Right atrium auricular region (tissue), 2 donors: ENCODE measurements around the gene FRAS1. TPM values are rescaled to one million over a fixed set of nuclear protein-coding genes. Genes with fewer than 3 reads are reported as not detected.

ENCODE experiments used
- DNase-seq: peaks from one replicate; pipeline ENCODE4 v3.0.0-alpha.2; 2019; ENCODE audit warnings: low spot score
- H3K27ac ChIP-seq, 2 donors: fragments of 200-600 bp; sonication (generic); 1 replicate in 1 of 2; 2 replicates in 1 of 2; pipeline ENCODE4 v1.5.1; 2016 to 2019
- H3K27me3 ChIP-seq, 2 donors: fragments of 200-600 bp; sonication (generic); one replicate each; pipeline versions ENCODE4 v1.5.1 to v1.6.0; 2017 to 2019
- H3K36me3 ChIP-seq: fragments of 200-600 bp; sonication (generic); one replicate; pipeline ENCODE4 v1.5.1; 2016
- H3K4me1 ChIP-seq, 2 donors: fragments of 200-600 bp; sonication (generic); one replicate each; pipeline versions ENCODE4 v1.5.1 to v1.6.0; 2017 to 2019
- H3K4me3 ChIP-seq, 2 donors: fragments of 200-600 bp; sonication (generic); 1 replicate in 1 of 2; 2 replicates in 1 of 2; pipeline ENCODE4 v1.5.1; 2017 to 2019; ENCODE audit warnings: mild to moderate bottlenecking in 1 of 2, moderate library complexity in 1 of 2
- H3K9me3 ChIP-seq, 2 donors: fragments of 200-600 bp; sonication (generic); one replicate each; pipeline ENCODE4 v1.5.1; 2019
- total RNA-seq, 2 donors: library from RNA; depleted of rRNA; stranded (reverse); fragments of >200 nt; gene quantifications; one replicate each; pipeline ENCODE4 v1.1.0, GENCODE V29; 2016
- TF ChIP-seq, protein P1 (sequence below), 2 donors: fragments of 200-600 bp; sonication (generic); IDR thresholded peaks; one replicate each; pipeline ENCODE4 v1.5.1; 2019; ENCODE audit warnings: antibody characterized with exemption in 2 of 2

FRAS1 gene
- total RNA-seq, 2 donors from 2014 or later = 5.8 to 12.9 TPM

DNA sequence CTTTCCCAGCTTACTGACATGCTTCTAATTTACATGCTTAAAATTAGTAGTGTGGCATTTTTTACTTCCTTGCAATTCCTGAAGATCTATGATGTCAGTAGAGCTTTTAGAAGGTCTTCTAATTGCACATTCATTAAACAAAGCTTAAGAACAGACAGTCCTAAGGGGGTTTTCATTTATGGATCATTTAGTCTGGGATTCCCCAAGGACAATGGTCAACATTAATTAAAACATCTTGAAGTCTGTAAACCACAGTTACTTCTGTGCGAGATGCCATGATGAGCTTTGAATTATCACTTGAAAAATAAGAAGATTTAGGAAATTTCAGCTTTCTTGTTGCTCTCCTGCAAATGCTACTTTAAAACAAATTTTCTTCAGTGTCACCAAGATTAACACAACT lies 514.7 kb downstream of the FRAS1 start:
- TF ChIP-seq, protein P1, sequence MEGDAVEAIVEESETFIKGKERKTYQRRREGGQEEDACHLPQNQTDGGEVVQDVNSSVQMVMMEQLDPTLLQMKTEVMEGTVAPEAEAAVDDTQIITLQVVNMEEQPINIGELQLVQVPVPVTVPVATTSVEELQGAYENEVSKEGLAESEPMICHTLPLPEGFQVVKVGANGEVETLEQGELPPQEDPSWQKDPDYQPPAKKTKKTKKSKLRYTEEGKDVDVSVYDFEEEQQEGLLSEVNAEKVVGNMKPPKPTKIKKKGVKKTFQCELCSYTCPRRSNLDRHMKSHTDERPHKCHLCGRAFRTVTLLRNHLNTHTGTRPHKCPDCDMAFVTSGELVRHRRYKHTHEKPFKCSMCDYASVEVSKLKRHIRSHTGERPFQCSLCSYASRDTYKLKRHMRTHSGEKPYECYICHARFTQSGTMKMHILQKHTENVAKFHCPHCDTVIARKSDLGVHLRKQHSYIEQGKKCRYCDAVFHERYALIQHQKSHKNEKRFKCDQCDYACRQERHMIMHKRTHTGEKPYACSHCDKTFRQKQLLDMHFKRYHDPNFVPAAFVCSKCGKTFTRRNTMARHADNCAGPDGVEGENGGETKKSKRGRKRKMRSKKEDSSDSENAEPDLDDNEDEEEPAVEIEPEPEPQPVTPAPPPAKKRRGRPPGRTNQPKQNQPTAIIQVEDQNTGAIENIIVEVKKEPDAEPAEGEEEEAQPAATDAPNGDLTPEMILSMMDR (IDR thresholded peaks at IDR 0.05) = no peak
- no peak for DNase-seq
- Histone ChIP-seq H3K4me1 (peaks cover 0 to 27% of the 10 kb centered on the region in 2 donors), H3K36me3 (no peaks in the 10 kb centered on the region), H3K9me3 (no peaks in the 10 kb centered on the region), H3K27ac (no peak overlapping the region), H3K4me3 (no peak overlapping the region), H3K27me3 (no peaks in the 10 kb centered on the region)

DNA sequence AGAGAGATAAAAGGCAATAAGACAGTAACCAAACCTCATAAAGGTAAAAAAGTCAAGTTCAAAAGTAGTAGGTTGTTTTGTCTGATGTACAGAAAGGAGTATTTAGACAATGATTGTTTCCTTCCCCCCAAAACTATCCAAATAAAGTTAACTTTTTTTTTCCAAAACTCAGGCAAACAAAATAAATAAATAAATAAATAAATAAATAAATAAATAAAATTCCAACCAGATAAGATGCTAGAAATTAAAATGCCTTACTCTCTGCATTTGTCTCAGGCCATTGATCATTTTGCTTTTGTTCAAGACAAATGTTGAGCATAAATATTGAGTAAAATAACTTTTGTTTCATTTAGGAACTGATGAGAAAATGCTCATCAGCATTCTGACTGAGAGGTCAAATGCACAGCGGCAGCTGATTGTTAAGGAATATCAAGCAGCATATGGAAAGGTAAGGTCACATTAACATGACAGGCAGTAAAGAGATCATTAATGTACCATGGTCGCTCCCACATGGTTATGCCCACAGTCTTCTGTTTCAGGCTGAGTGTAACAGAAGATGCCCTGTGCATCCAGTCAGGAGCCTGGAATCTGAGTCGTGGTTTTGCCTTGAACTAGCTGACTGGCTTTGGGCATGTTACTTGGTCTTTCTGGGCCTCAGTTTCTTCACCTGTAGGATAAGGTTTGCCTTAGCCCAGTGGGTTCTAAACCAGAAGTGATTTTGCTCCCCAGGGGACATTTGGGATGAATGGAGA lies 521.7 kb downstream of the FRAS1 start:
- H3K27me3 ChIP-seq = no peaks in the 10 kb centered on the region
- TF ChIP-seq, protein P1 (IDR thresholded peaks at IDR 0.05) = no peak
- H3K36me3 ChIP-seq = no peaks in the 10 kb centered on the region

DNA sequence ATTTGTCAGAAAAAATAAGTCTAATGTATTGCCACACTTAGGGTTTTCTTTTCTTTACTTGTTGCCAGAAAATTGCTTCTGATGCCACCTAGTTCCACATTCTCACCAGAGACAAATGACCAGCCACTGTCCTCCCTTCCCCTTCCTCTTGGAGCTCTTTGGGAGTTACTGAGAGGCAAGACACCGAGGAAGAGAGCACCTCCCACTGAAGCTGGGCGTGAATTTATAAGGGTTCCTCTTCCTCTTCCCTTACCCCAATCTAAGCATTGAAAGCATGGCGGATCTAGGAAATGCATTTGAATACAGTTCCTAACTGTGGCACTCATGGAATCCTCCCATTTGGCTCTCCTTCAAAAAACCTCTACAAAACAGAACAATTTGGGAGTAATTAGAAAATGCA lies 524.5 kb downstream of the FRAS1 start:
- no peak overlapping the region for H3K27ac ChIP-seq
- DNase-seq = no peak
- TF ChIP-seq, protein P1 (IDR thresholded peaks at IDR 0.05) = no peak
- no peak overlapping the region for H3K4me3 ChIP-seq
- H3K36me3 ChIP-seq = peaks cover 4% of the 10 kb centered on the region
- no peaks in the 10 kb centered on the region for H3K4me1 ChIP-seq
- H3K9me3 ChIP-seq = no peaks in the 10 kb centered on the region
- no peaks in the 10 kb centered on the region for H3K27me3 ChIP-seq

More for the DNA sequence above, 521.7 kb downstream of the FRAS1 start:
- H3K4me3 ChIP-seq = no peak overlapping the region
- no peak overlapping the region for H3K27ac ChIP-seq
- DNase-seq = no peak
- H3K4me1 ChIP-seq = no peaks in the 10 kb centered on the region
- H3K9me3 ChIP-seq = no peaks in the 10 kb centered on the region

DNA sequence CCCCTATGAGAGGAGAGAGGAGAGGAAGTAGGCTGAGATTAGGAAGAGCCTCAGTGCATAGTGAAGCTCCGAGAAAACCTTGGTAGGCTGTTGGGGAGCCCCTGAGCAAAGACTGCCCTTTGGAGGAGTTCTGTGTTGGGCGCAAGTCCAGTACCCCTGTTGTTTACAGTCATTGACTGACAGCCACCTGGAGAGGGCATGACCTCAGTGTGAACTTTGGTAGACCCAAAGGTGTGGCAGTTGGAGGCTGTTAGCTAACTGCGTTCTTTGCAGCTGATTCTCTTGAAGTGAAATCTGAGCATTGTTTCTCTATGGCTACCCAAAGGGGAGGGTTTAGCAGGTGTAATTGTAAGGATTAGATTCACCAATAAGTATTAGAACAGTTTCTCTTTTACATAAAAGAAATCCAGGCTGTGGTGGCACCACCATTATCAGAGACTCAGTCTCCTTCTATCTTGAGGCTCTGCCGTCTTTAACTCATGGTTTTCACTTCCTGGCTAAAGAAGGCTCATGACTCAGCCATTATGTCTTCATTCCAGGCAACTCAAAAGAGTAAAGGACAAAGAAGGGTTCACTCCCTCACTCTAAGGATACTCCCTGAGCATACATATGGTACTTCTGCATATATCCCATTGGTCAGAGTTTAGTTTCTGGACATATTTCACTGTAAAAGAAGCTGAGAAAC lies 527.9 kb downstream of the FRAS1 start:
- Histone ChIP-seq H3K36me3 (peaks cover 8% of the 10 kb centered on the region), H3K4me3 (no peak overlapping the region)
- TF ChIP-seq, protein P1 (IDR thresholded peaks at IDR 0.05) = no peak

DNA sequence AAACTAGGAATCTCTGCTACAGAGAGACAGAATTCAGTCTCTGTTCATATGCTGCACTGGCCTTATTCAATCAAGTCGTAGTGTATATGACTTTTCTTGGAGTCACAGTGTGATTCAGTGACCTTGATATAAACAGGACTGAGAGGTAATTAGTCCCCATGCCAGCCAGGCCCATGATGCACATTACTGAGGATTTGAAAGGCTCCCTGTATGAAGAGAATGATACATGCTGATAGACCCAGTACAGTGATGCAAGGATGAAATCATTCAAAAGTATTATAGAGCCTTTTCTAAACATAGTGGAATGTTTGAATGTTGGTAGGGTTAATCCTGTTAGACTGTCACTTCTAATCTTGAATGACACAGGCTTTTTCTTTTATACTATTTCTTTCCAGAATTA lies 528.5 kb downstream of the FRAS1 start:
- TF ChIP-seq, protein P1 (IDR thresholded peaks at IDR 0.05) = no peak
- Histone ChIP-seq H3K27me3 (no peaks in the 10 kb centered on the region), H3K9me3 (no peaks in the 10 kb centered on the region), H3K4me1 (peaks cover 0 to 5% of the 10 kb centered on the region in 2 donors), H3K4me3 (no peak overlapping the region), H3K36me3 (peaks cover 8% of the 10 kb centered on the region), H3K27ac (no peak overlapping the region)
- no peak for DNase-seq

More for the DNA sequence above, 527.9 kb downstream of the FRAS1 start:
- Histone ChIP-seq H3K27me3 (no peaks in the 10 kb centered on the region), H3K4me1 (peaks cover 0 to 5% of the 10 kb centered on the region in 2 donors), H3K27ac (no peak overlapping the region), H3K9me3 (no peaks in the 10 kb centered on the region)
- DNase-seq = no peak
